ENCODE measurements around the gene GRM4. TPM values are rescaled to one million over a fixed set of nuclear protein-coding genes. Genes with fewer than 3 reads are reported as not detected.

The GRM4 gene
- total and polyA plus RNA-seq, 10 of the 15 experiments (the other 5 are each of a cell fraction or from before 2014, with no cell fraction given), result 0.01 to 0.31 (median 0.05) TPM; not detected in 2

- FAIRE-seq, result no peak
- CTCF ChIA-PET, result no interaction called here
- no peaks in the 10 kb centered on the region for H3K9me3 ChIP-seq (replicated peaks; ENCODE audit: control insufficient read depth, insufficient read depth, low read length)
- TF ChIP-seq ESRRA (IDR thresholded peaks at IDR 0.05; ENCODE audit: low read length) (no peak), TCF3 (IDR thresholded peaks at IDR 0.05; ENCODE audit: borderline replicate concordance, insufficient read depth, low read depth, low read length) (no peak), YY1 (IDR thresholded peaks at IDR 0.05; ENCODE audit: low read depth, low read length) (no peak), RUNX3 (IDR thresholded peaks at IDR 0.05; ENCODE audit: low read length) (no peak), SMAD5 (IDR thresholded peaks at IDR 0.05; ENCODE audit: low read depth) (no peak), JUND (IDR thresholded peaks at IDR 0.05; ENCODE audit: low read depth, low read length) (no peak), CBFB (IDR thresholded peaks at IDR 0.05; ENCODE audit: low read depth) (no peak), IRF5 (IDR thresholded peaks at IDR 0.05; ENCODE audit: borderline replicate concordance) (no peak), ELK1 (IDR thresholded peaks at IDR 0.05; ENCODE audit: low read depth, low read length) (no peak)
- TF ChIP-seq, protein P1, sequence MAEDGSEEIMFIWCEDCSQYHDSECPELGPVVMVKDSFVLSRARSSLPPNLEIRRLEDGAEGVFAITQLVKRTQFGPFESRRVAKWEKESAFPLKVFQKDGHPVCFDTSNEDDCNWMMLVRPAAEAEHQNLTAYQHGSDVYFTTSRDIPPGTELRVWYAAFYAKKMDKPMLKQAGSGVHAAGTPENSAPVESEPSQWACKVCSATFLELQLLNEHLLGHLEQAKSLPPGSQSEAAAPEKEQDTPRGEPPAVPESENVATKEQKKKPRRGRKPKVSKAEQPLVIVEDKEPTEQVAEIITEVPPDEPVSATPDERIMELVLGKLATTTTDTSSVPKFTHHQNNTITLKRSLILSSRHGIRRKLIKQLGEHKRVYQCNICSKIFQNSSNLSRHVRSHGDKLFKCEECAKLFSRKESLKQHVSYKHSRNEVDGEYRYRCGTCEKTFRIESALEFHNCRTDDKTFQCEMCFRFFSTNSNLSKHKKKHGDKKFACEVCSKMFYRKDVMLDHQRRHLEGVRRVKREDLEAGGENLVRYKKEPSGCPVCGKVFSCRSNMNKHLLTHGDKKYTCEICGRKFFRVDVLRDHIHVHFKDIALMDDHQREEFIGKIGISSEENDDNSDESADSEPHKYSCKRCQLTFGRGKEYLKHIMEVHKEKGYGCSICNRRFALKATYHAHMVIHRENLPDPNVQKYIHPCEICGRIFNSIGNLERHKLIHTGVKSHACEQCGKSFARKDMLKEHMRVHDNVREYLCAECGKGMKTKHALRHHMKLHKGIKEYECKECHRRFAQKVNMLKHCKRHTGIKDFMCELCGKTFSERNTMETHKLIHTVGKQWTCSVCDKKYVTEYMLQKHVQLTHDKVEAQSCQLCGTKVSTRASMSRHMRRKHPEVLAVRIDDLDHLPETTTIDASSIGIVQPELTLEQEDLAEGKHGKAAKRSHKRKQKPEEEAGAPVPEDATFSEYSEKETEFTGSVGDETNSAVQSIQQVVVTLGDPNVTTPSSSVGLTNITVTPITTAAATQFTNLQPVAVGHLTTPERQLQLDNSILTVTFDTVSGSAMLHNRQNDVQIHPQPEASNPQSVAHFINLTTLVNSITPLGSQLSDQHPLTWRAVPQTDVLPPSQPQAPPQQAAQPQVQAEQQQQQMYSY (CRISPR knock-in tag; IDR thresholded peaks at IDR 0.05), result no peak
- TF ChIP-seq, protein P2, sequence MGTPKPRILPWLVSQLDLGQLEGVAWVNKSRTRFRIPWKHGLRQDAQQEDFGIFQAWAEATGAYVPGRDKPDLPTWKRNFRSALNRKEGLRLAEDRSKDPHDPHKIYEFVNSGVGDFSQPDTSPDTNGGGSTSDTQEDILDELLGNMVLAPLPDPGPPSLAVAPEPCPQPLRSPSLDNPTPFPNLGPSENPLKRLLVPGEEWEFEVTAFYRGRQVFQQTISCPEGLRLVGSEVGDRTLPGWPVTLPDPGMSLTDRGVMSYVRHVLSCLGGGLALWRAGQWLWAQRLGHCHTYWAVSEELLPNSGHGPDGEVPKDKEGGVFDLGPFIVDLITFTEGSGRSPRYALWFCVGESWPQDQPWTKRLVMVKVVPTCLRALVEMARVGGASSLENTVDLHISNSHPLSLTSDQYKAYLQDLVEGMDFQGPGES (IDR thresholded peaks at IDR 0.05), result no peak
- no peak overlapping the region for H3K4me2 ChIP-seq (ENCODE audit: control insufficient read depth, insufficient read depth)
- SMC1A ChIA-PET (ENCODE audit: uncharacterized antibody, unreplicated experiment), result no interaction called here
- BruUV-seq (replicated peaks), result no TSS peak
- no peak overlapping the region for H2AFZ ChIP-seq (ENCODE audit: control insufficient read depth, low read depth, low read length)
- no peaks in the 10 kb centered on the region for H3K4me1 ChIP-seq (ENCODE audit: control insufficient read depth, insufficient read depth, low read length)
- WGBS (ENCODE audit: insufficient coverage, insufficient replicate concordance, low lambda C conversion rate, missing lambda C conversion rate), result 37% methylated on average over 9 of the region's 9 CpGs
- peaks cover 0 to 1% of the 10 kb centered on the region in 2 experiments; a peak in 3 of 4 replicates for H3K27me3 ChIP-seq (replicated peaks in 1 of 2; ENCODE audit: control insufficient read depth in 2 of 2, insufficient read depth in 2 of 2, low read length in 1 of 2)
- no peaks in the 10 kb centered on the region for H3K36me3 ChIP-seq (ENCODE audit: control insufficient read depth in 2 of 2, insufficient read depth in 2 of 2, low read length in 1 of 2)
- in situ Hi-C loops (cut with MboI), result no loop called here
- DNase-seq (ENCODE audit: low read depth, low spot score), result no peak
- RAD21 ChIA-PET (ENCODE audit: unreplicated experiment), result no interaction called here
- H3K9ac ChIP-seq (ENCODE audit: control insufficient read depth, insufficient read depth, low read length), result no peak overlapping the region
- no peaks in the 10 kb centered on the region for H4K20me1 ChIP-seq (ENCODE audit: control insufficient read depth, insufficient read depth)
- POLR2A ChIA-PET, result no interaction called here
- no peak for ATAC-seq
- no peaks in the 10 kb centered on the region for H3K79me2 ChIP-seq (ENCODE audit: control insufficient read depth, insufficient read depth, low read length)
- no peak overlapping the region for H3K27ac ChIP-seq (ENCODE audit: control insufficient read depth, insufficient read depth)
- intact Hi-C loops (cut with micrococcal nuclease; ENCODE audit: unreplicated experiment), result no loop called here
- no peak overlapping the region for H3K4me3 ChIP-seq
These were observed 123.0 kb downstream of the GRM4 start for GRCh38 chr6:34022873-34023255.

Measured in GM12878 (cell line).